SK-N-MC (cell line): ENCODE data around the gene ATP5IF1.

Experiments used
- DNase-seq: peaks from one replicate; pipeline ENCODE4 v3.0.0-alpha.2; 2011; ENCODE audit warnings: low read depth, low spot score
- H3K27ac ChIP-seq: fragments of 200-600 bp; sonication (generic); 2 replicates; pipeline ENCODE4 v1.5.1; 2016; ENCODE audit warnings: mixed run types
- H3K36me3 ChIP-seq: fragments of 200-600 bp; sonication (generic); 2 replicates; pipeline ENCODE4 v1.6.1; 2017; ENCODE audit warnings: antibody characterized with exemption, low read length, mixed read lengths; ENCODE audit not compliant: insufficient read depth
- H3K4me3 ChIP-seq: fragments of 200-600 bp; sonication (generic); 2 replicates; pipeline ENCODE4 v1.5.1; 2016
- H3K9ac ChIP-seq: fragments of 200-600 bp; sonication (generic); 2 replicates; pipeline ENCODE4 v1.8.0; 2017; ENCODE audit warnings: mixed run types, mixed read lengths; ENCODE audit not compliant: insufficient read length
- H3K9me3 ChIP-seq: fragments of 200-600 bp; sonication (generic); 2 replicates; pipeline ENCODE4 v1.6.1; 2017; ENCODE audit warnings: low read depth, mild to moderate bottlenecking, antibody characterized with exemption, low read length, moderate library complexity, mixed read lengths
- EZH2 ChIP-seq: fragments of 200-600 bp; sonication (generic); IDR thresholded peaks from one replicate; pipeline ENCODE4 v1.6.1; 2017; ENCODE audit warnings: antibody characterized with exemption
- FOXP2 ChIP-seq: optimal IDR thresholded peaks from 2 replicates; pipeline ENCODE3; 2011; ENCODE audit warnings: mild to moderate bottlenecking, moderate library complexity; ENCODE audit not compliant: insufficient read depth; ENCODE audit errors: extremely low read length, control extremely low read depth
- POLR2AphosphoS5 ChIP-seq: IDR thresholded peaks from 2 replicates; pipeline ENCODE4 v1.6.1; 2012; ENCODE audit warnings: mild to moderate bottlenecking, low read depth, low read length, borderline replicate concordance

Gene ATP5IF1

DNA sequence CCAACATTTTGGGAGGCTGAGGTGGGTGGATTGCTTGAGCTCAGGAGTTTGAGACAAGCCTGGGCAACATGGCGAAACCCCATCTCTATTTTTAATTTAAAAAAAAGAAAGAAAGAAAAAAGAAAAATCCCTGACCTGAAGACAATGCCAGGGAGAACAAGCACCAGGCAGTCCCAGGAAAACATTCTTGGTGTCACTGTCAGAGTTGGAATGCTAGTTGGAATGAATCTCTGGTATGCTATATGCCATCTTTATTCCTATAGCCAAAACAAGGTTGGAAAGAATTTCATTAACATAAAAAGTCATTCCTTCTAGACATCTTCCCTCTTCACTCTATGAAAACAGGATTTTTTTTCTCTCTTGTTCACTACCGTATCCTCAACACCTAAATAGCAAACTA, 5.9 kb upstream of the ATP5IF1 start:
- peak overlapping the region; percentile 15 for H3K9ac ChIP-seq
- peaks cover 57% of the 10 kb centered on the region for H3K36me3 ChIP-seq
- no peaks in the 10 kb centered on the region for H3K9me3 ChIP-seq
- no peak overlapping the region for H3K27ac ChIP-seq
- DNase-seq, result no peak
- TF ChIP-seq POLR2AphosphoS5 (no peak), EZH2 (no peak), FOXP2 (no peak)
- H3K4me3 ChIP-seq, result no peak overlapping the region

DNA sequence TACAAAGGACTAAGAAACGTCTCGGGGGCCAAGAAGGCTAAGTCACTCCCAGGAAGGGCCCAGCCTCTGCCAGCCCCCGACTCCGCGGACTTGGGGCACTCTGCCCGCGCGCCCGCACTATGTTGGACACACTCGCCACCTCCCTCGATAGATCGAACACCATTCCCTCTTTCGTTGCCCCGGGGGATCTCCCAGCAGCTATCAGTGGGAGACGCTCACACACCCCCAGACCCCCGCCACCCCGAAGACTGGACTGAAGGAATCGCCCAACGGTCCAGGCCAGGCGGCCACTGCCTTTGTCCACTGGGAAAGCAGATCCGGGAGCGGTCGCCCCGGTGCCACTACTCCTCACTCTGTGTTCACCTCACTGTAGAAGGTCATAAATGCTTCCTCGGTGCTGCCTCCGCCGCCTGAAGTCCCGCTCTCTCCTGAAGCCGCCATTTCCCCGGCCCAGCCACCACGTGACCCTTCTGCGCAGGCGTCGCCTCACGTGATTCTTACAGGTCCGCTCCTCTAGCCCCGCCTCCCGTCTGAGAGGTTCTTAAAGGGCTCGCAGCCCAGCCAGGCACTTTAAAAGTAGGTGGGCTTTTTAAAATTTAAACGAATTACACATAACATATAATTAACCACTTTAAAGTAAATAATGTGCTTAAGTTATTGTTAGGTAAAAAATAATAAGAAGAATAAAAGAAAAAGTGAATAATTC, 3.2 kb upstream of the ATP5IF1 start, which contains the start of gene DNAJC8:
DNAJC8 (minus strand) TSS at position 472 of the 706 bp plus-strand sequence; CDS start at position 441, 31 bp downstream.
- TF ChIP-seq FOXP2 (no peak), EZH2 (no peak), POLR2AphosphoS5 (peak; percentile 95)
- H3K4me3 ChIP-seq, result peak within 1 kb of the TSS; percentile 92

DNA sequence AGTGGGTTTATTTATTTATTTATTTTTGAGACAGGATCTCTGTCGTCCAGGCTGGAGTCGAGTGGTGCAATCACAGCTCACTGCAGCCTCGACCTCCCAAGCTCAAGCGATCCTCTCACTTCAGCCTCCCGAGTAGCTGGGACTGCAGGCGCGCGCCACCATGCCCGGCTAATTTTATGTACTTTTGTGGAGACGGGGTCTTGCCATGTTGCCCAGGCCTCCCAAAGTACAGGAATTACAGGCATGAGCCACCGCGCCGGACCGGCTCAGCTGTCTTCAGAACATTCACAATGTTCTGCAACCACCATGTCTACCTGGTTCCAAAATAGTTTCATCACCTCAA, 2.7 kb upstream of the ATP5IF1 start:
- Histone ChIP-seq H3K9me3 (no peaks in the 10 kb centered on the region), H3K4me3 (peak overlapping the region; percentile 92), H3K9ac (no peak overlapping the region), H3K36me3 (peaks cover 37% of the 10 kb centered on the region), H3K27ac (no peak overlapping the region)
- no peak for DNase-seq
- TF ChIP-seq FOXP2 (no peak), POLR2AphosphoS5 (no peak), EZH2 (no peak)

More for the DNA sequence above, 3.2 kb upstream of the ATP5IF1 start, which contains the start of gene DNAJC8:
- Histone ChIP-seq H3K9ac (peak within 1 kb of the TSS; percentile 97), H3K9me3 (no peaks in the 10 kb centered on the region), H3K36me3 (peaks cover 37% of the 10 kb centered on the region), H3K27ac (peak within 1 kb of the TSS; percentile 29; the same call in 1 of the 2 replicates)
- DNase-seq, result peak; percentile 55

- TF ChIP-seq EZH2 (no peak), FOXP2 (no peak), POLR2AphosphoS5 (no peak)
- Histone ChIP-seq H3K4me3 (peak overlapping the region; percentile 87), H3K9me3 (no peaks in the 10 kb centered on the region), H3K27ac (no peak overlapping the region), H3K36me3 (peaks cover 15% of the 10 kb centered on the region), H3K9ac (peak overlapping the region; percentile 86)
- DNase-seq, result no peak
Measured at GRCh38 chr1:28236656-28237322, 865 bp downstream of the ATP5IF1 start.

DNA sequence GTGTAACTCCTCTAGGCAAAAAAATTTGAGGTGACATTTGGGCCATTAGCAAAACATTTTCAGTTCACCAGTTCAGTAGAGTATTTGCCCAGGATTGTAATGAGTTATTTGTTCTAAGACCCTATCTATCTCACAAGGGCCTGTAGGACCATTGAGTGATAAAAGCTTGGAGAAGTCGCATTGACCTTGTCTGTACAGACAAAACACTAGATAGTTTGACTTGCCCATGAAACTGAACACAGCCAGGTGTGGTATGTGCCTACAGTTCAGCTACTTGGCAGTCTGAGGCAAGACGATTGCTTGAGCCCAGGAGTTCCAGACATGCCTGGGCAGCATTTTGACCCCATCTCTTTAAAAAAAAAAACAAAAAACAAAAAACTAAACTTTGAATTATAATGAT, 3.1 kb downstream of the ATP5IF1 start:
- TF ChIP-seq POLR2AphosphoS5, result no peak
- TF ChIP-seq EZH2, result no peak
- TF ChIP-seq FOXP2, result no peak
- no peak for DNase-seq
- Histone ChIP-seq H3K9ac (no peak overlapping the region), H3K36me3 (peaks cover 15% of the 10 kb centered on the region), H3K4me3 (no peak overlapping the region), H3K9me3 (no peaks in the 10 kb centered on the region), H3K27ac (no peak overlapping the region)

DNA sequence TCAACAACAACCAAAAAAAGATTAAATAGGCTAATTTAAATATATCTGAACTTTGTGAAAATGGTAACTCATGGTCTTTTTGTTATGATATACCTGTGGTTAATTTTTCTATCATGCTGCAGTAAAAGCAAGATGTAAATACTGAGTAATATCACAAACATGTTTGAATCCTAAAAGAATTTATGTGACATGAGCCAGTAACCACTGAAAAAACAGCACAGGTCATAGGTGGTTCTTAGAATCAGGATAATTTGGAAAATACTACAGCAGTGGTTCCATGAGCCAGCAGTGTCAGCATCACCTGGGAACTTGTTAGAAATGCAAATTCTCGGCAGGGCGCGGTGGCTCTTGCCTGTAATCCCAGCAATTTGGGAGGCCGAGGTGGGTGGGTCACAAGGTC, 4.1 kb downstream of the ATP5IF1 start:
- H3K27ac ChIP-seq, result no peak overlapping the region
- TF ChIP-seq FOXP2 (no peak), POLR2AphosphoS5 (no peak), EZH2 (no peak)
- peaks cover 15% of the 10 kb centered on the region for H3K36me3 ChIP-seq
- no peak overlapping the region for H3K9ac ChIP-seq
- H3K9me3 ChIP-seq, result no peaks in the 10 kb centered on the region
- DNase-seq, result no peak
- H3K4me3 ChIP-seq, result no peak overlapping the region

DNA sequence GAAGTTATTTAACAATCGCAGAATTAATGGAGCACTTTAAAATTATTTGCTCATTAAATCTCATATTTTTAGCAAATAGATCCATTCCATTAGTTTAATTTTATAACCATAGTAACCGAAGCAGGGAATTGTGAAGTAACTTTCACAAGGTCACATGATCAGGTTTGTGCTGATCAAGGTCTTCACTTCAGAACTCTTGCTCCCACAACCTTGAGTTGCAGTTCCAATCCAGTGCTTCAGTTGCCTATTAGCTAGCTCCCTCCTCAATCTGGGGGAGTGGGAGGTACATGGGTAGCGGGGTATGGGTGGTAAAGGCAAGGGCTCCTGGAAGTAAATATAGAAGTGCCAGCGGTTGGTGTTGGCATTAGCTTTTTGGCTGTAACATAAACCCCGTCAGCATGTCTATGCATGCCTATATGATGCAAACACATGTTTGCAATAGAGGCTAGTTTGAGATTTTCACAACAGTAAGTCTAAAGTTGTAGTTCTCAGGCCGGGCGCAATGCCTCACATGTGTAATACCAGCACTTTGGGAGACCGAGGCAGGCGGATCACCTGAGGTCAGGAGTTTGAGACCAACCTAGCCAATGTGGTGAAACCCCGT, 5.8 kb downstream of the ATP5IF1 start:
- H3K4me3 ChIP-seq, result no peak overlapping the region
- H3K9ac ChIP-seq, result no peak overlapping the region
- DNase-seq, result no peak
- H3K36me3 ChIP-seq, result peaks cover 15% of the 10 kb centered on the region
- no peaks in the 10 kb centered on the region for H3K9me3 ChIP-seq
- TF ChIP-seq POLR2AphosphoS5 (no peak), EZH2 (no peak), FOXP2 (no peak)
- no peak overlapping the region for H3K27ac ChIP-seq

DNA sequence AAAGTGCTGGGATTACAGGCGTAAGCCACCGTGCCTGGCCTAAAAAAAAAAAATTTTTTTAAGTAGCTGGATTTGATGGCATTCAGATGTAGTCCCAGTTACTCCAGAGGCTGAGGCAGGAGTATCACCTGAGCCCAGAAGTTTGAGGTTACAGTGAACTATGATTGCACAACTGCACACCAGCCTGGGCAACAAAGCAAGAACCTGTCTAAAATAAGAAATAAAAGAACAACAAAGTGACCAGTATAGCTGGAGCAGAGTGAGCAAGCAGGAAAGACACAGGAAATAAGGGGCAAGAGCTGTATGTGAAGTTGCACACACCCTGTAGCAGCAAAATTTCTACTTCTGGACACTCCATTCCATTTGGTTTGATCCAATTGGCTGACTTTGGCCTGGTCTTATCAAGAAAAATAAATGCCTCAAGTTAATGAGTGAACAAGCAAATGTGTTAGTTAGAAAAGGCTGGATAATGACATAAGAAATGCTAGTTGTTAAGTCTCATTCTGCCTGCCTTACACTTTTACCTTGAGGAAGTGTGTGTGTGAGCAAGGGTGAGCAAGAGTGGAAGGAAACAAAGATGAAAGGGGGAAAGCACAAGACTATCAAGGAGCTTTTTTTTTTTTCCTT, 7.9 kb downstream of the ATP5IF1 start:
- no peak for DNase-seq
- peaks cover 3% of the 10 kb centered on the region; the same call in 1 of the 2 replicates for H3K36me3 ChIP-seq
- no peak overlapping the region; the same call in 1 of the 2 replicates for H3K27ac ChIP-seq
- no peaks in the 10 kb centered on the region for H3K9me3 ChIP-seq
- H3K9ac ChIP-seq, result no peak overlapping the region
- H3K4me3 ChIP-seq, result no peak overlapping the region
- TF ChIP-seq EZH2 (no peak), POLR2AphosphoS5 (no peak), FOXP2 (no peak)
